ENCODE results near the gene PACRGL. TPM values are rescaled to one million over a fixed set of nuclear protein-coding genes. Genes with fewer than 3 reads are reported as not detected.
"Not testable (repeated sequence)": the region's sequence is repeated elsewhere in the genome, so short reads cannot be mapped to it uniquely, and the experiment has no call there.

The PACRGL gene
- total and polyA plus RNA-seq, 2 donors from 2014 or later: 11.3 to 22.4 TPM

DNA sequence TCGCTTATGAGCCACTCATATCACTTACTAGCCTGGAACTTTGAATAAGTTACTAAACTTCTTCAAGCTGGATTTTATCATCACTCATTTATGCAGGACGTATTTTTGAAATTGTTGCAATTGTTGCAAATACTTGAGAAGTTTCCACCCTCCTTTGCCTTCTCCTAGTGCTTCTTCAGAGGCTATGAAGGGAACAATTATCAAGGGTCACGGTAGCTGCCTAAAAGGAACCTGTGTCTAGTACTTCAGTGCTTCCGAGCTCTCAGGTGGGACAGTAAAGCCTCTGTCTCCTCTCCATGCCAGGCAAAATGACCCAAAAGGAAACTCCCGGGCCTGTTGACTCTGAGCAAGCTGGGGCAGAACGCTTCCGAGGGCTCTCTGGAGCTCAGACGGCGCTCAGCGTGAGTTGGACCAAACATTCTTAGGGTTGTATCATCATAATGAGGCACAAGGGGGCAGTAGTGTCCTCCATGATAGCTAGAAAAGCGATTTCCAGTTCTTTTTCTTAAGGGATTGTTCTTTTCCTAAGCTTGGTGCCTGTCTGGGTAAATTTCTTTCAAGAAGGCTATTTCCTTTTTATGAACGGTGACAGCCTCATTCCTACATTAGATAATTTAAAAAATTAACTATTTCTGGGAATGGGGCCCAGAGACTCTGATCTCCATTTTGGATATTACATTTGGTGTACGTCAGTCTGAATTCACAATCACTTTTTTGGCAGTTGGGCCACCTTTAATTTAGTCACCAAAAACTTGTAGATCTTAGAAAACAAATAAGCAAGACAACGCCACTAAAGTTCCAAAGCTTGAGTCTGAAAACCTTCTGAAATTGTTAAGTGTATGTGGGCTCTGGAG, 73.1 kb downstream of the PACRGL start:
- Histone ChIP-seq H3K4me1 (ENCODE audit: control insufficient read depth in 2 of 3, insufficient read depth in 2 of 3, low read depth in 1 of 3, low read length in 3 of 3) (no peaks in the 10 kb centered on the region), H3K9me3 (ENCODE audit: control insufficient read depth in 2 of 3, insufficient read depth in 1 of 3, low read length in 3 of 3) (no peaks in the 10 kb centered on the region), H3K4me3 (ENCODE audit: low read length in 3 of 3) (no peak overlapping the region), H3K9ac (ENCODE audit: low read length in 3 of 3) (no peak overlapping the region), H3K36me3 (ENCODE audit: control insufficient read depth in 2 of 3, insufficient read depth in 3 of 3, low read length in 3 of 3) (no peaks in the 10 kb centered on the region), H3K27ac (ENCODE audit: low read depth in 2 of 2, low read length in 2 of 2) (no peak overlapping the region), H3K27me3 (ENCODE audit: control insufficient read depth, insufficient read depth, low read length) (no peaks in the 10 kb centered on the region)
- TF ChIP-seq, protein P1, sequence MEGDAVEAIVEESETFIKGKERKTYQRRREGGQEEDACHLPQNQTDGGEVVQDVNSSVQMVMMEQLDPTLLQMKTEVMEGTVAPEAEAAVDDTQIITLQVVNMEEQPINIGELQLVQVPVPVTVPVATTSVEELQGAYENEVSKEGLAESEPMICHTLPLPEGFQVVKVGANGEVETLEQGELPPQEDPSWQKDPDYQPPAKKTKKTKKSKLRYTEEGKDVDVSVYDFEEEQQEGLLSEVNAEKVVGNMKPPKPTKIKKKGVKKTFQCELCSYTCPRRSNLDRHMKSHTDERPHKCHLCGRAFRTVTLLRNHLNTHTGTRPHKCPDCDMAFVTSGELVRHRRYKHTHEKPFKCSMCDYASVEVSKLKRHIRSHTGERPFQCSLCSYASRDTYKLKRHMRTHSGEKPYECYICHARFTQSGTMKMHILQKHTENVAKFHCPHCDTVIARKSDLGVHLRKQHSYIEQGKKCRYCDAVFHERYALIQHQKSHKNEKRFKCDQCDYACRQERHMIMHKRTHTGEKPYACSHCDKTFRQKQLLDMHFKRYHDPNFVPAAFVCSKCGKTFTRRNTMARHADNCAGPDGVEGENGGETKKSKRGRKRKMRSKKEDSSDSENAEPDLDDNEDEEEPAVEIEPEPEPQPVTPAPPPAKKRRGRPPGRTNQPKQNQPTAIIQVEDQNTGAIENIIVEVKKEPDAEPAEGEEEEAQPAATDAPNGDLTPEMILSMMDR (IDR thresholded peaks at IDR 0.05; ENCODE audit: borderline replicate concordance, extremely low read depth, insufficient read depth): peak; percentile 61
- DNase-seq (peak in 4 of 5 donors; percentile 45 to 87 (median 70)), FAIRE-seq (no peak)
- intact Hi-C loops (cut with DNase I): no loop called here

DNA sequence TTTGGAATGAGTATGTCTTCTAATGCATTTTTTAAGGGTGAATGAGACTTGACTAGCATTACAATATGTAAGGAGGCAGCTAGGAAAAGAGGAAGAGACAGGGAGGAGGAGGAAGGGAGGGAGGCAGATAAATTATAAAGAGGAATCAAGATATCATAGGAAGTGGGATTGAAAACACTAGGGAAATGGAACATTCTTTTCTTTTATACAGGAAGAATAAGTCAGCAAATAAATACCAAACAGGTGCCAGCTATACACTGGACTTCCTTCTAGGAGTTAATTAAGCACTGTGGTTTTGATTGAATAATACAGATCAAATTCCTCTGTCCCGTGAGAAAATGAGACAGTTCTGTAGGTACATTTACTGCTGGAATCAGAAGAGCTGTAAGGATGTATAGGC, 78.6 kb downstream of the PACRGL start:
- Histone ChIP-seq H3K36me3 (ENCODE audit: control insufficient read depth in 2 of 3, insufficient read depth in 3 of 3, low read length in 3 of 3) (no peaks in the 10 kb centered on the region), H3K27me3 (ENCODE audit: control insufficient read depth, insufficient read depth, low read length) (no peaks in the 10 kb centered on the region), H3K4me3 (ENCODE audit: low read length in 3 of 3) (no peak overlapping the region), H3K4me1 (ENCODE audit: control insufficient read depth in 2 of 3, insufficient read depth in 2 of 3, low read depth in 1 of 3, low read length in 3 of 3) (no peaks in the 10 kb centered on the region), H3K9ac (ENCODE audit: low read length in 3 of 3) (no peak overlapping the region), H3K9me3 (ENCODE audit: control insufficient read depth in 2 of 3, insufficient read depth in 1 of 3, low read length in 3 of 3) (peaks cover 0 to 4% (median 2%) of the 10 kb centered on the region in 3 donors), H3K27ac (ENCODE audit: low read depth in 2 of 2, low read length in 2 of 2) (no peak overlapping the region)
- FAIRE-seq (no peak), DNase-seq (no peak)
- intact Hi-C loops (cut with DNase I): no loop called here
- TF ChIP-seq, protein P1 (IDR thresholded peaks at IDR 0.05; ENCODE audit: borderline replicate concordance, extremely low read depth, insufficient read depth): no peak

DNA sequence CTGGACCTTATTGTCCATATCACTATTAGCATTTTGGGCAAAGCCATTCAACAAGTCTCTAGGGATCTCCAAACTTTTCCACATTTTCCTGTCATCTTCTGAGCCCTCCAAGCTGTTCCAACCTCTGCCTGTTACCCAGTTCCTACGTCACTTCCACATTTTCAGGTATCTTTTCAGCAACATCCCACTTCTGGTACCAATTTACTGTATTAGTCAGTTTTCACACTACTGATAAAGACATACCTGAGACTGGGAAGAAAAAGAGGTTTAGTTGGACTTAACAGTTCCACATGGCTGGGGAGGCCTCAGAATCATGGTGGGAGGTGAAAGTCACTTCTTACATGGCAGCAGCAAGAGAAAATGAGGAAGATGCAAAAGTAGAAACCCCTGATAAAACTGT, 82.9 kb downstream of the PACRGL start:
- H3K9ac ChIP-seq (ENCODE audit: low read length in 3 of 3); H3K27me3 ChIP-seq (ENCODE audit: control insufficient read depth, insufficient read depth, low read length); H3K9me3 ChIP-seq (ENCODE audit: control insufficient read depth in 2 of 3, insufficient read depth in 1 of 3, low read length in 3 of 3); H3K4me1 ChIP-seq (ENCODE audit: control insufficient read depth in 2 of 3, insufficient read depth in 2 of 3, low read depth in 1 of 3, low read length in 3 of 3); H3K36me3 ChIP-seq (ENCODE audit: control insufficient read depth in 2 of 3, insufficient read depth in 3 of 3, low read length in 3 of 3); FAIRE-seq; H3K27ac ChIP-seq (ENCODE audit: low read depth in 2 of 2, low read length in 2 of 2); intact Hi-C loops (cut with DNase I); DNase-seq; H3K4me3 ChIP-seq (ENCODE audit: low read length in 3 of 3): not testable (repeated sequence)

DNA sequence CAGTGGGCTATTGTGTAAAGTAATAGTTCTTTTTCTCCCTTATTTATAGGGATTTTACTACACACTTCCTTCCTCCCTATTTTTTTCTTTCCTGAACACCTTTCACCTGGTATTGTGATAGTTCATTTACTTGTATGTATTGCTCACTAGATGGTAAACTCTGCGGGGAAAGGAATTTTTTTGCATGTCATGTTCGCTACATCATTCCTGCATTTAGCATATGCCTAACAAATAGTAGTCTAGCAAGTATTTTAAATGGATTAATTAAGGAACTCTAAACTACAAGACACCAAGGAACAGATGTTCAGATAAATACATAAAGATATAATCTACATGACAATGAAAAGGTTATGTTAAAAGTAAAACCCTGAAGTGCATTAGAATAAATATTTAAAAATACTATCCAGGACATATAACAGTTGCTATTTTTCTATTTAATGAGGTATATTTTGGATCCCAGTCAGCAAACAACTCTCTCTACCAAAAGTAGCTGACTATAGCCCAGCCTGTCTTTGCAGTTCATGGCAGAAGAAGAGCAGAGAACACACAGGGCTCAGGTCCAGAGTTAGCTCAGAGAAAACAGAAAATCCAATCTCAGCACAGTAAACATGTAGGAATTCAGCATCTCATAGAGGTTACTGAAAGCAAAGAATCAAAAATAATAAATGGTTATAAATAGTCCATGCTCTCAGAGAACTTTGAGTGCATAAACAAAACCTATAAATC, 87.8 kb downstream of the PACRGL start:
- H3K4me1 ChIP-seq (ENCODE audit: control insufficient read depth in 2 of 3, insufficient read depth in 2 of 3, low read depth in 1 of 3, low read length in 3 of 3): no peaks in the 10 kb centered on the region
- no peaks in the 10 kb centered on the region for H3K9me3 ChIP-seq (ENCODE audit: control insufficient read depth in 2 of 3, insufficient read depth in 1 of 3, low read length in 3 of 3)
- no peak overlapping the region for H3K4me3 ChIP-seq (ENCODE audit: low read length in 3 of 3)
- no peak overlapping the region for H3K27ac ChIP-seq (ENCODE audit: low read depth in 2 of 2, low read length in 2 of 2)
- TF ChIP-seq, protein P1 (IDR thresholded peaks at IDR 0.05; ENCODE audit: borderline replicate concordance, extremely low read depth, insufficient read depth): no peak
- FAIRE-seq (no peak), DNase-seq (peak in 1 of 5 donors; percentile 36)
- H3K9ac ChIP-seq (ENCODE audit: low read length in 3 of 3): no peak overlapping the region
- no peaks in the 10 kb centered on the region for H3K36me3 ChIP-seq (ENCODE audit: control insufficient read depth in 2 of 3, insufficient read depth in 3 of 3, low read length in 3 of 3)
- H3K27me3 ChIP-seq (ENCODE audit: control insufficient read depth, insufficient read depth, low read length): no peaks in the 10 kb centered on the region
- intact Hi-C loops (cut with DNase I): no loop called here
